H9 (cell line): ENCODE results near the gene MLIP. TPM values are rescaled to one million over a fixed set of nuclear protein-coding genes. Genes with fewer than 3 reads are reported as not detected.

Source experiments
- DNase-seq: peaks from one replicate; pipeline ENCODE4 v3.0.0-alpha.2; 2017
- H2AFZ ChIP-seq: one replicate; pipeline ENCODE4 v1.6.1; 2013; ENCODE audit warnings: mild to moderate bottlenecking, low read length, control low read depth, moderate library complexity
- H2AK5ac ChIP-seq: 2 replicates; pipeline ENCODE4 v1.6.1; 2013; ENCODE audit warnings: low read length, control low read depth, mixed read lengths; ENCODE audit not compliant: insufficient read length
- H2BK120ac ChIP-seq: one replicate; pipeline ENCODE4 v1.6.1; 2013; ENCODE audit warnings: low read depth, mild to moderate bottlenecking, low read length, control low read depth, inconsistent platforms; ENCODE audit not compliant: poor library complexity, severe bottlenecking
- H2BK12ac ChIP-seq: 2 replicates; pipeline ENCODE4 v1.6.1; 2013; ENCODE audit warnings: low read length, control low read depth, mixed read lengths, low read depth; ENCODE audit not compliant: insufficient read length
- H2BK15ac ChIP-seq: 2 replicates; pipeline ENCODE4 v1.6.1; 2013; ENCODE audit warnings: low read depth, low read length, control low read depth
- H2BK20ac ChIP-seq: one replicate; pipeline ENCODE4 v1.6.1; 2013; ENCODE audit warnings: low read depth, mild to moderate bottlenecking, low read length, control low read depth, inconsistent platforms; ENCODE audit not compliant: poor library complexity, severe bottlenecking
- H2BK5ac ChIP-seq: 2 replicates; pipeline ENCODE4 v1.6.1; 2013; ENCODE audit warnings: low read length, control low read depth, mixed read lengths; ENCODE audit not compliant: insufficient read length
- H3K14ac ChIP-seq: 2 replicates; pipeline ENCODE4 v1.6.1; 2013; ENCODE audit warnings: low read length, control low read depth; ENCODE audit not compliant: insufficient read depth
- H3K18ac ChIP-seq: 2 replicates; pipeline ENCODE4 v1.6.1; 2013; ENCODE audit warnings: low read depth, mild to moderate bottlenecking, mixed read lengths, low read length, control low read depth; ENCODE audit not compliant: insufficient read length
- H3K23ac ChIP-seq: 2 replicates; pipeline ENCODE4 v1.6.1; 2013; ENCODE audit warnings: low read length, control low read depth, mixed read lengths, low read depth; ENCODE audit not compliant: insufficient read length
- H3K23me2 ChIP-seq: 2 replicates; pipeline ENCODE4 v1.6.1; 2013; ENCODE audit warnings: low read depth, mild to moderate bottlenecking, mixed read lengths, low read length, control low read depth; ENCODE audit not compliant: insufficient read length, poor library complexity, severe bottlenecking
- H3K27ac ChIP-seq: 2 replicates; pipeline ENCODE4 v1.5.1; 2013; ENCODE audit warnings: low read length, control low read depth, mixed read lengths, low read depth; ENCODE audit not compliant: insufficient read length
- H3K27me3 ChIP-seq: 2 replicates; pipeline ENCODE4 v1.6.1; 2013; ENCODE audit warnings: low read length, control low read depth, inconsistent platforms; ENCODE audit not compliant: insufficient read depth
- H3K4ac ChIP-seq: 2 replicates; pipeline ENCODE4 v1.6.1; 2013; ENCODE audit warnings: low read depth, mild to moderate bottlenecking, control low read depth, inconsistent platforms, low read length, moderate library complexity
- H3K4me1 ChIP-seq: 2 replicates; pipeline ENCODE4 v1.6.1; 2013; ENCODE audit warnings: low read length, control low read depth, inconsistent platforms; ENCODE audit not compliant: insufficient read depth
- H3K4me2 ChIP-seq: 2 replicates; pipeline ENCODE4 v1.6.1; 2013; ENCODE audit warnings: low read length, control low read depth, mixed read lengths; ENCODE audit not compliant: insufficient read length, insufficient read depth
- H3K56ac ChIP-seq: 2 replicates; pipeline ENCODE4 v1.6.1; 2013; ENCODE audit warnings: low read depth, mild to moderate bottlenecking, mixed read lengths, low read length, control low read depth; ENCODE audit not compliant: insufficient read length
- H3K79me1 ChIP-seq: 2 replicates; pipeline ENCODE4 v1.6.1; 2013; ENCODE audit warnings: low read depth, mild to moderate bottlenecking, moderate library complexity, low read length, control low read depth, inconsistent platforms; ENCODE audit not compliant: insufficient read depth, poor library complexity, severe bottlenecking
- H3K79me2 ChIP-seq: 2 replicates; pipeline ENCODE4 v1.6.1; 2013; ENCODE audit warnings: low read length, control low read depth, inconsistent platforms; ENCODE audit not compliant: insufficient read depth
- H3K9ac ChIP-seq: 2 replicates; pipeline ENCODE4 v1.6.1; 2013; ENCODE audit warnings: low read length, control low read depth, mixed read lengths; ENCODE audit not compliant: insufficient read length; ENCODE audit errors: extremely low read depth
- H3K9me3 ChIP-seq: one replicate; pipeline ENCODE4 v1.6.1; 2013; ENCODE audit warnings: low read depth, low read length, inconsistent platforms; ENCODE audit not compliant: control insufficient read depth
- H3T11ph ChIP-seq: one replicate; pipeline ENCODE4 v1.6.1; 2013; ENCODE audit warnings: mild to moderate bottlenecking, low read length, control low read depth, inconsistent platforms
- H4K20me1 ChIP-seq: one replicate; pipeline ENCODE4 v1.6.1; 2013; ENCODE audit not compliant: control insufficient read depth, insufficient read length, insufficient read depth
- H4K5ac ChIP-seq: 2 replicates; pipeline ENCODE4 v1.6.1; 2013; ENCODE audit warnings: low read depth, mild to moderate bottlenecking, mixed read lengths, low read length, control low read depth; ENCODE audit not compliant: insufficient read length
- H4K8ac ChIP-seq: replicated peaks from 2 replicates; pipeline ENCODE4 v1.6.1; 2013; ENCODE audit warnings: low read length, control low read depth, mixed read lengths, low read depth; ENCODE audit not compliant: insufficient read length
- H4K91ac ChIP-seq: 2 replicates; pipeline ENCODE4 v1.6.1; 2013; ENCODE audit warnings: low read depth, mild to moderate bottlenecking, moderate library complexity, mixed read lengths, low read length, control low read depth; ENCODE audit not compliant: insufficient read length
- H3K27ac Mint-ChIP-seq, 3 experiments: 2 replicates in 2 of 3; 3 replicates in 1 of 3; pipeline ENCODE4 v1.8.0; 2020 to 2021; ENCODE audit warnings: mixed read lengths in 3 of 3, mild to moderate bottlenecking in 1 of 3, moderate library complexity in 1 of 3
- H3K27me3 Mint-ChIP-seq: 2 replicates; pipeline ENCODE4 v1.8.0; 2021; ENCODE audit warnings: low read depth, mild to moderate bottlenecking, moderate library complexity, mixed read lengths
- H3K36me3 Mint-ChIP-seq, 3 experiments: 2 replicates in 2 of 3; 3 replicates in 1 of 3; pipeline ENCODE4 v1.8.0; 2020 to 2021; ENCODE audit warnings: low read depth in 3 of 3, mixed read lengths in 3 of 3; ENCODE audit not compliant: insufficient read depth in 1 of 3
- H3K4me1 Mint-ChIP-seq, 2 experiments: 2 replicates each; pipeline ENCODE4 v1.8.0; 2020; ENCODE audit warnings: mixed read lengths in 2 of 2
- H3K4me3 Mint-ChIP-seq, 2 experiments: 2 replicates in 1 of 2; 3 replicates in 1 of 2; pipeline ENCODE4 v1.8.0; 2020 to 2021; ENCODE audit warnings: mild to moderate bottlenecking in 2 of 2, mixed read lengths in 2 of 2, moderate library complexity in 1 of 2
- H3K9me3 Mint-ChIP-seq, 2 experiments: 2 replicates in 1 of 2; 3 replicates in 1 of 2; pipeline ENCODE4 v1.8.0; 2020; ENCODE audit warnings: mild to moderate bottlenecking in 2 of 2, mixed read lengths in 2 of 2, moderate library complexity in 1 of 2
- total RNA-seq: library from RNA; stranded (reverse); gene quantifications from 2 replicates; pipeline ENCODE4 v1.2.1, GENCODE V29; 2021
- TF ChIP-seq, protein P1 (sequence below): fragments of 200-600 bp; sonication (generic); conservative IDR thresholded peaks from 3 replicates; pipeline ENCODE4 v1.8.0; 2021; ENCODE audit warnings: antibody characterized with exemption, mild to moderate bottlenecking

MLIP gene
- total RNA-seq, 1 experiment from 2014 or later: not detected

DNA sequence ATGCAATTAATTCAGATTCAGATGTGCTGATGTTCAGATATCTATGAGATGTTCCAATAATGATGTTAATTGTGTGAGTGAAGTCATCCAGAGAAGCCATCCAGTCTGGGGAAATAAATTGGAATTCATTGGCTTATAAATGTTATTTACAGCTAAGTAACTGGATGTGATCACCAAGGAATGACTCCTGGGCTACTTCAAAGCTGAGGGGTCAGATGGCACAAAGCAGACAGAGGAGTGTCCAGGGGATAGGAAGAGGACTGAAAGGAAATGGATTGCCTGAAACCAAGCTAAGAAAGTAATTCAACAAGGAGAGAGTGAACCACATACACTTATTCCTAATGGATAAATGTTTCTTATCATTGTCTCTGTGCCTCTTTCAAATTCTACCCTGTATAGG lies 4.5 kb upstream of the MLIP start:
- Histone ChIP-seq H3K23ac (no peak overlapping the region), H2BK20ac (no peak overlapping the region), H3K9ac (no peak overlapping the region), H3K4ac (no peak overlapping the region), H3K4me2 (no peak overlapping the region), H3K27ac (no peak overlapping the region), H2BK120ac (no peak overlapping the region), H3K18ac (no peak overlapping the region), H3K23me2 (no peaks in the 10 kb centered on the region), H2BK5ac (no peak overlapping the region), H4K91ac (no peak overlapping the region), H3K79me1 (no peaks in the 10 kb centered on the region), H3K14ac (no peak overlapping the region), H3K9me3 (no peaks in the 10 kb centered on the region), H4K5ac (no peak overlapping the region), H3K79me2 (no peaks in the 10 kb centered on the region), H3T11ph (no peak overlapping the region), H2AFZ (no peak overlapping the region), H3K4me1 (no peaks in the 10 kb centered on the region; the same call in 1 of the 2 replicates), H3K27me3 (no peaks in the 10 kb centered on the region), H4K8ac (no peak overlapping the region), H3K56ac (no peak overlapping the region), H2BK12ac (no peak overlapping the region), H4K20me1 (no peaks in the 10 kb centered on the region), H2AK5ac (no peak overlapping the region), H2BK15ac (no peak overlapping the region)
- Mint-ChIP-seq H3K9me3 (no peaks in the 10 kb centered on the region; a peak in 1 of 5 replicates), H3K36me3 (no peaks in the 10 kb centered on the region), H3K27me3 (no peaks in the 10 kb centered on the region), H3K27ac (no peak overlapping the region), H3K4me1 (peaks cover 10 to 17% of the 10 kb centered on the region in 2 experiments; a peak in 3 of 4 replicates), H3K4me3 (no peak overlapping the region)
- no peak for DNase-seq
- TF ChIP-seq, protein P1, sequence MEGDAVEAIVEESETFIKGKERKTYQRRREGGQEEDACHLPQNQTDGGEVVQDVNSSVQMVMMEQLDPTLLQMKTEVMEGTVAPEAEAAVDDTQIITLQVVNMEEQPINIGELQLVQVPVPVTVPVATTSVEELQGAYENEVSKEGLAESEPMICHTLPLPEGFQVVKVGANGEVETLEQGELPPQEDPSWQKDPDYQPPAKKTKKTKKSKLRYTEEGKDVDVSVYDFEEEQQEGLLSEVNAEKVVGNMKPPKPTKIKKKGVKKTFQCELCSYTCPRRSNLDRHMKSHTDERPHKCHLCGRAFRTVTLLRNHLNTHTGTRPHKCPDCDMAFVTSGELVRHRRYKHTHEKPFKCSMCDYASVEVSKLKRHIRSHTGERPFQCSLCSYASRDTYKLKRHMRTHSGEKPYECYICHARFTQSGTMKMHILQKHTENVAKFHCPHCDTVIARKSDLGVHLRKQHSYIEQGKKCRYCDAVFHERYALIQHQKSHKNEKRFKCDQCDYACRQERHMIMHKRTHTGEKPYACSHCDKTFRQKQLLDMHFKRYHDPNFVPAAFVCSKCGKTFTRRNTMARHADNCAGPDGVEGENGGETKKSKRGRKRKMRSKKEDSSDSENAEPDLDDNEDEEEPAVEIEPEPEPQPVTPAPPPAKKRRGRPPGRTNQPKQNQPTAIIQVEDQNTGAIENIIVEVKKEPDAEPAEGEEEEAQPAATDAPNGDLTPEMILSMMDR: no peak
